Measurements from ENCODE around the gene CPE. TPM values are rescaled to one million over a fixed set of nuclear protein-coding genes. Genes with fewer than 3 reads are reported as not detected.

The CPE gene
- total RNA-seq, 1 donor from 2014 or later, result 103 TPM

- no peaks in the 10 kb centered on the region for H3K4me1 ChIP-seq
- H3K27me3 ChIP-seq, result no peaks in the 10 kb centered on the region
- DNase-seq (ENCODE audit: extremely low spot score in 2 of 2), result no peak
- H3K27ac ChIP-seq, result no peak overlapping the region
- TF ChIP-seq CTCF (IDR thresholded peaks at IDR 0.05) (no peak), POLR2AphosphoS5 (IDR thresholded peaks at IDR 0.05; ENCODE audit: insufficient read depth in 1 of 2, low read depth in 1 of 2) (no peak), POLR2A (IDR thresholded peaks at IDR 0.05) (no peak)
- intact Hi-C loops (cut with DNase I), result no loop called here
- no peaks in the 10 kb centered on the region for H3K36me3 ChIP-seq
- H3K9me3 ChIP-seq, result no peaks in the 10 kb centered on the region
- no peak overlapping the region for H3K4me3 ChIP-seq
These were observed 161.0 kb downstream of the CPE start for GRCh38 chr4:165539801-165540200.

DNA sequence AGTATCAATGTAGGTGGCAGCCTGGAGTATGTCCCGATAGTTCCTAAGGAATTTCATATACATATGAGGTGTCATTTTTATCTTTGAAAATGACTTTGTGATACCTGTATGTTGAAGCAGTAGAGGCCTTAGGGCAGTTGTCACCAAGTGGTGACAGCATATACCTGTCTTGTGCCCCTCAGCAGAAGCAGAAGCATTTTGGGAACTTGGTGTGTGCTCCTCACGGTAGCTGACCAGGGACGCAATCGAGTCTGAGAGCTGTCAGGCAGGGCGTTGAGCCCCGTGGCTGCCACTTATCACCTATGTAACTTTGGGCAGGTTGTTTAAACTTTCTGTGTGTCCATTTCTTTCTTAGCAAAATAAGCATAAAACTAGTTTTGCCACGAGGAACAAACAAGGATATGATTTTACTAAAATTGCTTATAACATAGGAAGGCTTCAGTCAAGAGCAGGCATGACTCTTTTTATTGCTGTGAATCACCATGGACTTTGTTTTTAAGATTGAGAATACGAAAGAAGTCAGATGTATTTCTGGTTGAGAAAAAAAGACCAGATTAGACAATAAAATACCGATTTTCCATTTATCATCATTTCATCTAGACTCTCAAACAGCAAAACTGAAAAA lies 161.5 kb downstream of the CPE start:
- DNase-seq (ENCODE audit: extremely low spot score in 2 of 2), result no peak
- TF ChIP-seq POLR2AphosphoS5 (IDR thresholded peaks at IDR 0.05; ENCODE audit: insufficient read depth in 1 of 2, low read depth in 1 of 2) (no peak), CTCF (IDR thresholded peaks at IDR 0.05) (no peak), POLR2A (IDR thresholded peaks at IDR 0.05) (no peak)
- no peaks in the 10 kb centered on the region for H3K36me3 ChIP-seq
- H3K27ac ChIP-seq, result no peak overlapping the region
- H3K9me3 ChIP-seq, result no peaks in the 10 kb centered on the region
- H3K27me3 ChIP-seq, result no peaks in the 10 kb centered on the region
- H3K4me3 ChIP-seq, result no peak overlapping the region
- intact Hi-C loops (cut with DNase I), result no loop called here
- H3K4me1 ChIP-seq, result no peaks in the 10 kb centered on the region

- TF ChIP-seq POLR2AphosphoS5 (IDR thresholded peaks at IDR 0.05; ENCODE audit: insufficient read depth in 1 of 2, low read depth in 1 of 2) (no peak), POLR2A (IDR thresholded peaks at IDR 0.05) (no peak)
- no peaks in the 10 kb centered on the region for H3K9me3 ChIP-seq
- H3K4me1 ChIP-seq, result no peaks in the 10 kb centered on the region
- H3K36me3 ChIP-seq, result no peaks in the 10 kb centered on the region
- H3K4me3 ChIP-seq, result no peak overlapping the region
- intact Hi-C loops (cut with DNase I), result no loop called here
- no peak overlapping the region for H3K27ac ChIP-seq
- H3K27me3 ChIP-seq, result no peaks in the 10 kb centered on the region
- no peak for DNase-seq (ENCODE audit: extremely low spot score in 2 of 2)
These were observed 163.1 kb downstream of the CPE start for GRCh38 chr4:165541851-165542459.

GRCh38 chr4:165542476-165542875 lies 163.7 kb downstream of the CPE start:
- H3K27ac ChIP-seq, result no peak overlapping the region
- no peaks in the 10 kb centered on the region for H3K9me3 ChIP-seq
- H3K4me3 ChIP-seq, result no peak overlapping the region
- H3K4me1 ChIP-seq, result no peaks in the 10 kb centered on the region
- no peak for DNase-seq (ENCODE audit: extremely low spot score in 2 of 2)
- H3K27me3 ChIP-seq, result no peaks in the 10 kb centered on the region
- intact Hi-C loops (cut with DNase I), result no loop called here
- TF ChIP-seq POLR2A (IDR thresholded peaks at IDR 0.05), result no peak
- no peak for TF ChIP-seq CTCF (IDR thresholded peaks at IDR 0.05)
- no peak for TF ChIP-seq POLR2AphosphoS5 (IDR thresholded peaks at IDR 0.05; ENCODE audit: insufficient read depth in 1 of 2, low read depth in 1 of 2)
- H3K36me3 ChIP-seq, result no peaks in the 10 kb centered on the region

MicroRNAs within 50 kb of the gene (microRNA counts, 767-probe panel; counts per million panel counts)
- microRNA hsa-miR-578, result 1,296 to 3,000 counts per million in 2 donors

Small RNA genes lying within 50 kb of the gene (microRNA-seq; reads per million reads assigned to microRNA genes)
- not detected for gene MIR578 (ENCODE audit: borderline number of aligned reads, borderline replicate concordance)

Small RNA genes lying within 50 kb of the gene (small RNA-seq; reads per million reads assigned to genes)
- gene MIR578 (not detected), gene SCGB1D5P (not detected)

Other genes with a start within 250 kb of the CPE start
- 29.5 TPM for gene KLHL2, start 171.4 kb upstream of the CPE start, total RNA-seq
- 43.5 TPM for gene MSMO1, start 51.3 kb upstream of the CPE start, total RNA-seq

Data from vagina (tissue), 2 donors.